Stomach (tissue), 9 donors: ENCODE results near the gene SERPING1. TPM values are rescaled to one million over a fixed set of nuclear protein-coding genes. Genes with fewer than 3 reads are reported as not detected.

ENCODE experiments used
- DNase-seq, 2 donors: peaks; one replicate each; pipeline versions ENCODE4 v3.0.0 to v3.0.0-alpha.2; 2013 to 2019
- H3K27ac ChIP-seq, 5 donors: fragments of 200-600 bp in 4 of 5; sonication (generic) in 4 of 5; one replicate each; pipeline ENCODE4 v1.5.1; 2013 to 2019; ENCODE audit warnings: mild to moderate bottlenecking in 1 of 5, moderate library complexity in 1 of 5
- H3K27me3 ChIP-seq, 3 donors: fragments of 200-600 bp; sonication (generic); one replicate each; pipeline ENCODE4 v1.5.1; 2017 to 2019; ENCODE audit warnings: mixed run types in 1 of 3
- H3K36me3 ChIP-seq, 4 donors: fragments of 200-600 bp; sonication (generic); 1 replicate in 3 of 4; 2 replicates in 1 of 4; pipeline ENCODE4 v1.5.1; 2016 to 2019
- H3K4me1 ChIP-seq, 4 donors: fragments of 200-600 bp; sonication (generic); one replicate each; pipeline ENCODE4 v1.5.1; 2016 to 2019
- H3K4me3 ChIP-seq, 4 donors: fragments of 200-600 bp; sonication (generic) in 3 of 4; one replicate each; pipeline ENCODE4 v1.5.1; 2016 to 2019; ENCODE audit warnings: mild to moderate bottlenecking in 1 of 4
- H3K9me3 ChIP-seq, 4 donors: fragments of 200-600 bp; sonication (generic); one replicate each; pipeline ENCODE4 v1.5.1; 2016 to 2019
- EP300 ChIP-seq: sonication (generic); formaldehyde crosslinking; IDR thresholded peaks from one replicate; pipeline ENCODE4 v1.6.1; 2017; ENCODE audit warnings: antibody characterized with exemption
- POLR2A ChIP-seq, 4 donors: fragments of 450-650 bp; IDR thresholded peaks; one replicate each; pipeline ENCODE4 v1.6.1; 2016; ENCODE audit warnings: antibody characterized with exemption in 4 of 4, control low read depth in 2 of 4, mild to moderate bottlenecking in 1 of 4, moderate library complexity in 1 of 4
- POLR2AphosphoS5 ChIP-seq, 3 donors: sonication (generic); formaldehyde crosslinking; IDR thresholded peaks; one replicate each; pipeline ENCODE4 v1.6.1; 2016; ENCODE audit warnings: antibody characterized with exemption in 3 of 3
- WGBS, 5 donors: extraction: QIAGEN DNeasy Blood & Tissue Kit in 3 of 5; methylation state at CpG; one replicate each; pipeline versions ENCODE4 v1.1.5 to v1.1.7; 2013 to 2018; 5-methylcytosine and 5-hydroxymethylcytosine counted together
- intact Hi-C: fragments of 100-400 bp; cut with DNase I; formaldehyde crosslinking; loops from one replicate; pipeline ENCODE4 v1.15.1; 2023; ENCODE audit warnings: low total_unique reads
- polyA plus RNA-seq, 3 donors: library from polyadenylated mRNA; stranded (reverse); fragments of 200-250 nt; gene quantifications; one replicate each; pipeline ENCODE4 v1.2.3, GENCODE V29; 2013
- total RNA-seq, 5 donors: library from RNA; depleted of rRNA; stranded (reverse); fragments of >200 nt; gene quantifications; one replicate each; pipeline versions ENCODE4 v1.1.0 to v1.2.3, GENCODE V29; 2014 to 2016
- TF ChIP-seq, protein P1 (sequence below), 7 experiments: fragments of 450-650 bp in 4 of 7; fragments of 200-600 bp in 3 of 7; sonication (generic) in 3 of 7; IDR thresholded peaks; one replicate each; pipeline ENCODE4 v1.5.1; 2016 to 2019; ENCODE audit warnings: antibody characterized with exemption in 7 of 7, control low read depth in 2 of 7, mild to moderate bottlenecking in 1 of 7
- donor health status: healthy with polysubstance abuse.
- donor health status: Bipolar disorder and iron deficiency.
- donor health status: healthy.

The SERPING1 gene
- total and polyA plus RNA-seq, 8 donors, result 17.4 to 247 (median 133) TPM

DNA sequence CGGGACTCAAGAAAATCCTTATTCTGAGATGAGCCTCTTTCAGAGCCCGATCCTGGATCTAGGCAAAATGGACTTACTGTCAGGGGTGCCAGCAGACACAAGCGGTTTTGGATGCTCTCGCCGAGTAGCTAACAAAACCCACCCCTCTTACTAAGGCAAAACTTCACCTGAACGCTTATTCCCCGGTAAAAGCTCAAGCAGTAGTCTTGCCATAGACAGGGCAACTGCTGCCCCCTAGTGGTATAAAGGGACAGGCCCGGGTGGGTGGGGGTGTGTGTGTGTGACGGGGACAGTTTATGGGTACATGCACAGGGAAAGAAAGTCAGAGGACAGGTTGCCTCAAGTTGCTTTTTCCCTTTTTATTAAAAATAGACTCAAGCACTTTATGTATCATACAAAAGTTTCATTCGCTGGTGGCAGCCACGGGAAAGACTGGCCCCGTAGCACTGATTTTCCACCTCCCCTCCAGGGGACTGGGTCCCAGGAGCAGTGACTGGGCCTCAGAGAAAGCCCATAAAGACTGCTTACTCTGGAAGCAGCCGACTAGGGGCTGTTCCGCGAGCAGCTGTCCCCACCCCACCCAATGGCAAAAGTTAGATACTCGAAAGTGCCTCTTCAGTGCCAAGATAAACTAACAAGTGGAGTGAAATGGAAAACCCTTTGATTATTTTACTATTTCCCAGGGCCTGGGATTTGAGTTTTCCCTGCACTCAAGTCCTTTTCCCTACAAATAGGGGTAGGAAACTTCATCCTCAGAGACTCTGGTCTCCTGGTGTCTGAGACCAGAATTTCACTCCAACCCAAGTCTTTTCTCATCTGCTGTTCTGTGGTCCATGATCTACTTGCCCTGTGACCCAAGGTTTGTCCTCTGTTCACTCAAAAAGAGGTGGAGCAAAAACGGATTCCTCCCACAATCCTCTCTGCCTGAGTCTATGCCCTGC lies 47.5 kb downstream of the SERPING1 start:
- Histone ChIP-seq H3K27ac (peak overlapping the region in 3 of 5 donors; percentile 7 to 56 (median 52)), H3K9me3 (no peaks in the 10 kb centered on the region), H3K27me3 (peaks cover 12 to 53% (median 44%) of the 10 kb centered on the region in 3 donors), H3K4me1 (peaks cover 25 to 79% (median 67%) of the 10 kb centered on the region in 4 donors), H3K4me3 (no peak overlapping the region), H3K36me3 (no peaks in the 10 kb centered on the region)
- TF ChIP-seq EP300, result no peak
- TF ChIP-seq, protein P1, sequence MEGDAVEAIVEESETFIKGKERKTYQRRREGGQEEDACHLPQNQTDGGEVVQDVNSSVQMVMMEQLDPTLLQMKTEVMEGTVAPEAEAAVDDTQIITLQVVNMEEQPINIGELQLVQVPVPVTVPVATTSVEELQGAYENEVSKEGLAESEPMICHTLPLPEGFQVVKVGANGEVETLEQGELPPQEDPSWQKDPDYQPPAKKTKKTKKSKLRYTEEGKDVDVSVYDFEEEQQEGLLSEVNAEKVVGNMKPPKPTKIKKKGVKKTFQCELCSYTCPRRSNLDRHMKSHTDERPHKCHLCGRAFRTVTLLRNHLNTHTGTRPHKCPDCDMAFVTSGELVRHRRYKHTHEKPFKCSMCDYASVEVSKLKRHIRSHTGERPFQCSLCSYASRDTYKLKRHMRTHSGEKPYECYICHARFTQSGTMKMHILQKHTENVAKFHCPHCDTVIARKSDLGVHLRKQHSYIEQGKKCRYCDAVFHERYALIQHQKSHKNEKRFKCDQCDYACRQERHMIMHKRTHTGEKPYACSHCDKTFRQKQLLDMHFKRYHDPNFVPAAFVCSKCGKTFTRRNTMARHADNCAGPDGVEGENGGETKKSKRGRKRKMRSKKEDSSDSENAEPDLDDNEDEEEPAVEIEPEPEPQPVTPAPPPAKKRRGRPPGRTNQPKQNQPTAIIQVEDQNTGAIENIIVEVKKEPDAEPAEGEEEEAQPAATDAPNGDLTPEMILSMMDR (IDR thresholded peaks at IDR 0.05), result peak in 5 of 7 experiments; percentile 54 to 96 (median 88)
- 7 to 13% (median 8%) methylated on average over 17 of the region's 17 CpGs for WGBS, 5 donors
- intact Hi-C loops, result loop anchor here (10.0 kb wide), 1 partner anchor 300 kb away; no protein-coding TSS in a partner anchor
- DNase-seq, result peak; percentile 85 to 91

DNA sequence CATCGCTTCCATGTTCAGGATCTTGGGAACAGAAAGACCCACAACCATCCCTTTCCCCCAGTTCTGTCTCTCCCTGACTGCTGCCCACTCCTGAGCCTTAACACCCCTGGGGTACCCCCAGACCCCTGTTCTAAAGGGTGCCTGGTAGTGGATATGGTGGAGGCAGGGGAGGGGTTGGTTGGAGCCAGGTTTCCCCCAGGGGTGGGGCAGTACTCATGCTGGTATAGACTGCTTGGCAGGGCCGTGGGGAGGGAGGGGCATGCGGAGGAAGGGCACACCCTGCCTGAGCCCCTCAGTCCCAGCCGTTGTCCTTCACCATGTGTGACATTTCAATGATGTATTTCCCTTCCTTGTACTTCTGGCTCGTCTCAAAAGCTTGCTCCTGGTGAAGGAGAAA lies 48.2 kb downstream of the SERPING1 start:
- TF ChIP-seq POLR2AphosphoS5 (IDR thresholded peaks at IDR 0.05) (no peak), EP300 (no peak), POLR2A (IDR thresholded peaks at IDR 0.05) (no peak)
- TF ChIP-seq, protein P1 (IDR thresholded peaks at IDR 0.05), result no peak
- H3K27me3 ChIP-seq, result peaks cover 12 to 60% (median 47%) of the 10 kb centered on the region in 3 donors
- no peaks in the 10 kb centered on the region for H3K9me3 ChIP-seq
- no peaks in the 10 kb centered on the region for H3K36me3 ChIP-seq
- peaks cover 23 to 79% (median 63%) of the 10 kb centered on the region in 4 donors for H3K4me1 ChIP-seq
- peak in 1 of 2 donors; percentile 54 for DNase-seq
- WGBS, 5 donors, result 13 to 30% (median 23%) methylated on average over 5 of the region's 5 CpGs
- intact Hi-C loops, result loop anchor here (10.0 kb wide), 1 partner anchor 301 kb away; no protein-coding TSS in a partner anchor
- H3K27ac ChIP-seq, result peak overlapping the region in 3 of 5 donors; percentile 7 to 56 (median 52)
- H3K4me3 ChIP-seq, result no peak overlapping the region

DNA sequence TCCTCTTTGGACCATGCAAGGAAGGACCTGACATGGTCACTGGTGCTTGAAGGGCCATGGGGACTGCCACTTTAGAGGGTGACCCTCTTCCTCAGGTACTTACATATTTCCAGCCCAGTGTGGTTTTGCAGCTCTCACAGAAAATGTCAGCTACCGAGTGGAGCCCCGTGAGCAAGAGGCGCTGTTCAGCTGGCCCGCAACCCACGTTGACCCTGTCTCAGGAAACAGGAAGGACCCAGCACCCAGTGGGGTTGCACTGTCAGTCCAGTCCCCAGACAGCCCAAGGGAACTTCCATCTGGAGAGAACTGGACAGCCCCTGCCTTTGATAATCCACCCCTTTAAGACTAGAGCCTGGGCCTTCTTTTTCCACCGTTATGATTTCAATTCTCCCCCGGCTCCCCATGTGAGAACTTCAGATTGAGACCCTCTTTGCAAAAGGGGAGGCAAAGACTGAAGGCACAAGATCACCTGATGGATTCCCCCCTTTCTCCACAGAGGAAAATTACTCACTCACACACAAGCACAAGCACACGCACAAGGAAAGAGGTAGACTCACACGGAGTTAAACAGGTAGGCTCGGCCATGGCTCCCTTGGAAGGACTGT lies 48.8 kb downstream of the SERPING1 start:
- intact Hi-C loops, result loop anchor here (10.0 kb wide), 1 partner anchor 301 kb away; no protein-coding TSS in a partner anchor
- TF ChIP-seq EP300 (no peak), POLR2A (IDR thresholded peaks at IDR 0.05) (no peak), POLR2AphosphoS5 (IDR thresholded peaks at IDR 0.05) (no peak)
- TF ChIP-seq, protein P1 (IDR thresholded peaks at IDR 0.05), result no peak
- Histone ChIP-seq H3K4me1 (peaks cover 23 to 73% (median 57%) of the 10 kb centered on the region in 4 donors), H3K9me3 (no peaks in the 10 kb centered on the region), H3K36me3 (no peaks in the 10 kb centered on the region), H3K4me3 (no peak overlapping the region), H3K27me3 (peaks cover 12 to 66% (median 47%) of the 10 kb centered on the region in 3 donors), H3K27ac (peak overlapping the region in 2 of 5 donors; percentile 52 to 56)
- 32 to 39% (median 37%) methylated on average over 9 to 10 of the region's 10 CpGs for WGBS, 5 donors
- DNase-seq, result peak in 1 of 2 donors; percentile 41

DNA sequence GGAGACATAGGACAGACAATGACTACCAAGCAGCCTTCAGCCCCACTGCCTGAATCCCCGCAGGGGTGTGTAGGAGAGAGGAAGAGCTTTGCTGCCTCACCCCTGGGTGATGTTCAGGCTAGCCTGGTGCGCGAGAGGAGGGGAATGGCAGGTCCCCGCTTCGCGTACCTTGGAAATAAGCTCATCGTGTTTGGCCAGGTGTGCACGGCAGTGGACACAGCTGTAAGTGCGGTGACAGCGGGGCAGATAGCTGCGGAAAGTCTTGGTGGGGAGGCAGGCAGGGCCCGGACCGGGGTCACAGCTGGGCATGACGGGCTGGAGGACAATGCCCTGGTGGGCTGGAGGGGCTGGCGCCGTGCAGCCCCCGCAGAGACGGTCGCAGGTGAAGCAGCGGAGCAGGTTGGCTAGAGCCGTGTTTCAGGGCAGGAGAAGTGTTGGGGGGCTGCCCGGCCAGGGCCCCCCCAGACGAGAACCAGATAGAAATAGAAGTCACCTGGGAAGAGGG lies 49.4 kb downstream of the SERPING1 start:
- no peak overlapping the region for H3K4me3 ChIP-seq
- H3K27me3 ChIP-seq, result peaks cover 12 to 71% (median 47%) of the 10 kb centered on the region in 3 donors
- intact Hi-C loops, result loop anchor here (10.0 kb wide), 1 partner anchor 302 kb away; no protein-coding TSS in a partner anchor
- TF ChIP-seq, protein P1 (IDR thresholded peaks at IDR 0.05), result no peak
- TF ChIP-seq EP300 (no peak), POLR2A (IDR thresholded peaks at IDR 0.05) (no peak), POLR2AphosphoS5 (IDR thresholded peaks at IDR 0.05) (no peak)
- H3K27ac ChIP-seq, result no peak overlapping the region
- peak in 1 of 2 donors; percentile 55 for DNase-seq
- no peaks in the 10 kb centered on the region for H3K36me3 ChIP-seq
- H3K4me1 ChIP-seq, result peaks cover 23 to 71% (median 57%) of the 10 kb centered on the region in 4 donors
- 5 to 13% (median 9%) methylated on average over 22 to 23 of the region's 23 CpGs for WGBS, 5 donors
- H3K9me3 ChIP-seq, result no peaks in the 10 kb centered on the region
